B cell (primary cell): ENCODE data around the gene CCDC192. TPM values are rescaled to one million over a fixed set of nuclear protein-coding genes. Genes with fewer than 3 reads are reported as not detected.

ENCODE experiments used
- ATAC-seq: fragments of 200-7000 bp; cut with Tn5 transposase; one replicate; pipeline ENCODE4 v1.10.0; 2021; ENCODE audit warnings: low read depth, mild to moderate bottlenecking, moderate number of reproducible peaks, moderate library complexity
- CTCF ChIA-PET: fragments of 350-600 bp; sonication (Branson Sonifier 250); formaldehyde crosslinking; loops from one replicate; lab custom pipeline; 2021; ENCODE audit warnings: antibody characterized with exemption, inconsistent platforms; lab: Charles Lee
- POLR2A ChIA-PET: fragments of 350-600 bp; sonication (Branson Sonifier 250); formaldehyde crosslinking; loops from one replicate; lab custom pipeline; 2021; ENCODE audit warnings: antibody characterized with exemption; lab: Charles Lee
- DNase-seq: peaks from one replicate; pipeline ENCODE4 v3.0.0; 2013
- H2AFZ ChIP-seq: 2 replicates; pipeline ENCODE4 v1.6.1; 2012; ENCODE audit warnings: mild to moderate bottlenecking, low read depth, low read length; ENCODE audit not compliant: insufficient read depth, poor library complexity, severe bottlenecking
- H3K27ac ChIP-seq, 2 donors: 1 replicate in 1 of 2; 2 replicates in 1 of 2; pipeline ENCODE4 v1.5.1; 2012 to 2013; ENCODE audit warnings: low read length in 2 of 2, mild to moderate bottlenecking in 2 of 2, moderate library complexity in 1 of 2
- H3K27me3 ChIP-seq, 4 experiments: fragments of 200-600 bp in 1 of 4; sonication (generic) in 1 of 4; replicated peaks in 1 of 4; 1 replicate in 2 of 4; 2 replicates in 2 of 4; pipeline versions ENCODE4 v1.6.1 to v1.7.0; 2013 to 2016; ENCODE audit warnings: low read length in 3 of 4, mild to moderate bottlenecking in 2 of 4, mixed read lengths in 1 of 4, moderate library complexity in 1 of 4; ENCODE audit not compliant: insufficient read depth in 4 of 4, control insufficient read depth in 3 of 4; ENCODE audit errors: control extremely low read depth in 1 of 4
- H3K36me3 ChIP-seq, 2 experiments: replicated peaks in 1 of 2; 1 replicate in 1 of 2; 2 replicates in 1 of 2; pipeline versions ENCODE4 v1.6.1 to v1.7.1; 2013; ENCODE audit warnings: low read length in 1 of 2; ENCODE audit not compliant: insufficient read depth in 2 of 2, control insufficient read depth in 1 of 2; ENCODE audit errors: control extremely low read depth in 1 of 2, extremely low read depth in 1 of 2
- H3K4me1 ChIP-seq, 2 donors: fragments of 200-600 bp in 1 of 2; sonication (generic) in 1 of 2; 1 replicate in 1 of 2; 2 replicates in 1 of 2; pipeline versions ENCODE4 v1.5.1 to v1.6.1; 2013 to 2017; ENCODE audit warnings: low read length in 2 of 2; ENCODE audit not compliant: control insufficient read depth in 2 of 2, insufficient read depth in 2 of 2
- H3K4me2 ChIP-seq: replicated peaks from 2 replicates; pipeline ENCODE3; 2012; ENCODE audit warnings: mild to moderate bottlenecking, low read depth, low read length; ENCODE audit not compliant: poor library complexity, severe bottlenecking
- H3K4me3 ChIP-seq, 5 experiments: fragments of 200-600 bp in 1 of 5; sonication (generic) in 1 of 5; 1 replicate in 3 of 5; 2 replicates in 2 of 5; pipeline versions ENCODE4 v1.5.1 to v1.7.0; 2011 to 2016; ENCODE audit warnings: low read length in 4 of 5, mild to moderate bottlenecking in 4 of 5, low read depth in 2 of 5, control low read depth in 1 of 5, moderate library complexity in 1 of 5; ENCODE audit not compliant: insufficient read depth in 1 of 5; ENCODE audit errors: control extremely low read depth in 1 of 5, extremely low read depth in 1 of 5
- H3K79me2 ChIP-seq: fragments of 200-600 bp; sonication (generic); one replicate; pipeline ENCODE4 v1.6.0; 2016; ENCODE audit warnings: low read length; ENCODE audit not compliant: control insufficient read depth, insufficient read depth
- H3K9ac ChIP-seq: fragments of 200-600 bp; sonication (generic); 2 replicates; pipeline ENCODE4 v1.6.1; 2017; ENCODE audit warnings: mild to moderate bottlenecking, low read length, moderate library complexity
- H3K9me3 ChIP-seq, 3 donors: one replicate each; pipeline versions ENCODE4 v1.6.1 to v1.7.1; 2013; ENCODE audit warnings: low read length in 2 of 3; ENCODE audit not compliant: control insufficient read depth in 2 of 3, insufficient read depth in 1 of 3; ENCODE audit errors: control extremely low read depth in 1 of 3
- H4K20me1 ChIP-seq: 2 replicates; pipeline ENCODE4 v1.6.0; 2012; ENCODE audit warnings: mild to moderate bottlenecking, low read length; ENCODE audit not compliant: insufficient read depth, control insufficient read depth, poor library complexity, severe bottlenecking
- H3K27ac Mint-ChIP-seq: one replicate; pipeline ENCODE4 v1.8.0; 2021; ENCODE audit warnings: mixed read lengths
- H3K27me3 Mint-ChIP-seq: one replicate; pipeline ENCODE4 v1.8.0; 2021; ENCODE audit warnings: mixed read lengths
- H3K4me1 Mint-ChIP-seq: one replicate; pipeline ENCODE4 v1.8.0; 2021; ENCODE audit warnings: mixed read lengths
- H3K4me3 Mint-ChIP-seq: one replicate; pipeline ENCODE4 v1.8.0; 2021; ENCODE audit warnings: mixed read lengths
- H3K9me3 Mint-ChIP-seq: one replicate; pipeline ENCODE4 v1.8.0; 2022; ENCODE audit warnings: mixed read lengths; ENCODE audit not compliant: insufficient read depth
- EZH2 ChIP-seq: IDR thresholded peaks from 2 replicates; pipeline ENCODE4 v1.6.1; 2012; ENCODE audit warnings: borderline replicate concordance, low read depth, mild to moderate bottlenecking, moderate library complexity, low read length; ENCODE audit not compliant: insufficient read depth, poor library complexity, severe bottlenecking
- WGBS: methylation state at CpG from one replicate; pipeline ENCODE4 v1.1.5; 2013; ENCODE audit warnings: missing lambda C conversion rate; ENCODE audit not compliant: insufficient coverage; 5-methylcytosine and 5-hydroxymethylcytosine counted together
- intact Hi-C: fragments of 100-400 bp; cut with micrococcal nuclease; formaldehyde crosslinking; loops from one replicate; pipeline ENCODE4 v1.10.0; 2022
- polyA plus RNA-seq: library from polyadenylated mRNA; depleted of rRNA; stranded (reverse); fragments of >200 nt; gene quantifications from 2 replicates; pipeline ENCODE4 v1.2.3, GENCODE V29; 2012
- total RNA-seq, 2 donors: library from RNA; stranded (reverse); fragments of 120-200 nt in 1 of 2; gene quantifications; 1 replicate in 1 of 2; 2 replicates in 1 of 2; pipeline versions ENCODE4 v1.2.3 to v1.2.4, GENCODE V29; 2013 to 2022
- TF ChIP-seq, protein P1 (sequence below): fragments of 200-600 bp; IDR thresholded peaks from one replicate; pipeline ENCODE4 v1.8.0; 2022; ENCODE audit warnings: antibody characterized with exemption, mild to moderate bottlenecking

The CCDC192 gene
- total and polyA plus RNA-seq, 2 donors (not counting 1 experiment from before 2014, with no cell fraction given) = not detected

DNA sequence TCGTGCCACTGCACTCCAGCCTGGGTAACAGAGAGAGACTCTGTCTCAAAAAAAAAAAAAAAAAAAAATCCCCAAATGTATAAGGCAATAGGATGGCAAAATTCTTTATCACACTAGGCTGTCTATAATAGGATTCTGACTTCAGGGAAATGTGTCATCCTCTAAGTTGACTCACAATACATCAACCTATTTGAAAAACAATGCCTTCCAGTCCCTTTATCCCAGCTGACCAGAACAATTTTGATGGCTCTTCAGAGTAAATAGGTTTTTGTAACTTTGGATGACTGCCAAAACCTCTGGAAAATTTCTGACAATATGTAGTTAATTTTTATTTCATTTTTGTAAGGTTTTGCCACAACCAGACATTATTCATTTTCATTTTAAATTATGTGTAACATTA is 184.1 kb downstream of the CCDC192 start:
- H3K9me3 ChIP-seq = peaks cover 0 to 3% (median 0%) of the 10 kb centered on the region in 3 donors
- H2AFZ ChIP-seq = no peak overlapping the region
- H3K4me1 ChIP-seq = no peaks in the 10 kb centered on the region
- no peak for TF ChIP-seq EZH2
- TF ChIP-seq, protein P1, sequence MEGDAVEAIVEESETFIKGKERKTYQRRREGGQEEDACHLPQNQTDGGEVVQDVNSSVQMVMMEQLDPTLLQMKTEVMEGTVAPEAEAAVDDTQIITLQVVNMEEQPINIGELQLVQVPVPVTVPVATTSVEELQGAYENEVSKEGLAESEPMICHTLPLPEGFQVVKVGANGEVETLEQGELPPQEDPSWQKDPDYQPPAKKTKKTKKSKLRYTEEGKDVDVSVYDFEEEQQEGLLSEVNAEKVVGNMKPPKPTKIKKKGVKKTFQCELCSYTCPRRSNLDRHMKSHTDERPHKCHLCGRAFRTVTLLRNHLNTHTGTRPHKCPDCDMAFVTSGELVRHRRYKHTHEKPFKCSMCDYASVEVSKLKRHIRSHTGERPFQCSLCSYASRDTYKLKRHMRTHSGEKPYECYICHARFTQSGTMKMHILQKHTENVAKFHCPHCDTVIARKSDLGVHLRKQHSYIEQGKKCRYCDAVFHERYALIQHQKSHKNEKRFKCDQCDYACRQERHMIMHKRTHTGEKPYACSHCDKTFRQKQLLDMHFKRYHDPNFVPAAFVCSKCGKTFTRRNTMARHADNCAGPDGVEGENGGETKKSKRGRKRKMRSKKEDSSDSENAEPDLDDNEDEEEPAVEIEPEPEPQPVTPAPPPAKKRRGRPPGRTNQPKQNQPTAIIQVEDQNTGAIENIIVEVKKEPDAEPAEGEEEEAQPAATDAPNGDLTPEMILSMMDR = no peak
- WGBS = no CpG with 5 or more reads among the region's 1 CpG
- H4K20me1 ChIP-seq = no peaks in the 10 kb centered on the region
- no peak overlapping the region for H3K4me3 ChIP-seq
- no peak overlapping the region for H3K27ac ChIP-seq
- Mint-ChIP-seq H3K4me1 (no peaks in the 10 kb centered on the region), H3K27me3 (no peaks in the 10 kb centered on the region), H3K27ac (no peak overlapping the region), H3K9me3 (no peaks in the 10 kb centered on the region), H3K4me3 (no peak overlapping the region)
- H3K79me2 ChIP-seq = no peaks in the 10 kb centered on the region
- ChIA-PET CTCF (interaction anchor here (1.3 kb wide), 1 partner anchor 21 kb away, joined by 4 read pairs; no protein-coding TSS in a partner anchor), POLR2A (no interaction called here)
- no peak overlapping the region for H3K9ac ChIP-seq
- H3K36me3 ChIP-seq = no peaks in the 10 kb centered on the region
- intact Hi-C loops = no loop called here
- ATAC-seq = no peak
- H3K27me3 ChIP-seq = no peaks in the 10 kb centered on the region
- DNase-seq = no peak
- H3K4me2 ChIP-seq = no peak overlapping the region

DNA sequence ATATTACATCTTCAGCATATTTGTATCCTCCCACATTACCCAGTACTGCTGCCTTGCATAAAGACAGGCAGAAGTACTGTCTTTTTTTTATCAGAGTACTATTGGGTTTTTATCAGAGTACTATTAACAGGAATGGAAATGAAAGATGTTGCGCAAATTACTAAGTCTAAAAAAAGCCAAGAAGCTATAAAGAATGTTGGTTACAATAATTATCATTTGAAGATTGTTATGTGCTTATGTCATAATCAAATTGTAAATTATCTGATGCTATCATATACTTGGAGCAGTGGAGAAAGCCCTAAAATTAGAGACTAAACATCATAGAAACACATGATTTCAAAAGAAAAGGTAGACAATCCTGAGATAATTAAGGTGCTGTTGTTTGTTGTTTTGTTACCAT is 188.8 kb downstream of the CCDC192 start:
- H3K4me3 Mint-ChIP-seq = no peak overlapping the region
- H3K4me1 ChIP-seq = no peaks in the 10 kb centered on the region
- H3K27ac ChIP-seq = no peak overlapping the region
- ChIA-PET POLR2A (no interaction called here), CTCF (no interaction called here)
- H3K4me2 ChIP-seq = no peak overlapping the region
- H3K9me3 Mint-ChIP-seq = no peaks in the 10 kb centered on the region
- TF ChIP-seq, protein P1 = no peak
- no peak for TF ChIP-seq EZH2
- no peaks in the 10 kb centered on the region for H3K27me3 ChIP-seq
- DNase-seq (no peak), ATAC-seq (no peak)
- no peaks in the 10 kb centered on the region for H4K20me1 ChIP-seq
- H3K36me3 ChIP-seq = no peaks in the 10 kb centered on the region
- H3K27me3 Mint-ChIP-seq = no peaks in the 10 kb centered on the region
- H3K27ac Mint-ChIP-seq = no peak overlapping the region
- H2AFZ ChIP-seq = no peak overlapping the region
- H3K4me3 ChIP-seq = no peak overlapping the region
- H3K9ac ChIP-seq = no peak overlapping the region
- intact Hi-C loops = no loop called here
- no CpG with 5 or more reads among the region's 1 CpG for WGBS
- no peaks in the 10 kb centered on the region for H3K4me1 Mint-ChIP-seq
- H3K79me2 ChIP-seq = no peaks in the 10 kb centered on the region
- H3K9me3 ChIP-seq = no peaks in the 10 kb centered on the region
